Germinal center (tissue), 1 donor: ENCODE results near the gene ETFDH.
"Not testable (repeated sequence)": the region's sequence is repeated elsewhere in the genome, so short reads cannot be mapped to it uniquely, and the experiment has no call there.

ENCODE experiments used
- DNase-seq: peaks from one replicate; pipeline ENCODE4 v3.0.0; 2012; ENCODE audit warnings: mixed read lengths, low spot score

ETFDH gene

DNA sequence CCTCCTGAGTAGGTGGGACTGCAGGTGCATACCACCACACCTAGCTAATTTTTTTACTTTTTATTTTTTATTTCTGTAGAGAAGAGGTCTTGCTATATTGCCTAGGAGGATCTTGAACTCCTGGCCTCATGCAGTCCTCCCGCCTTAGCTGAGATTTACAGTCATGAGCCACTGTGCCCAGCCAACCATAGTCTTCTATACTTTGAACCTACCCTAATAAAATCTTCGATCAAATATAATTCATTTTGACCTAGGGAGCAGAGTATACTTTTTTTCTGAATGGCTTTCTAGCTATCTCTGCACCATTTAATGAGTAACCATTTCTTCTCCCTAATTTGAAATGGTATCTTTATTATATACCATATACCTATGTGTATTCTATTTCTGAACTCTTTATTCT lies 6.7 kb downstream of the ETFDH start:
- DNase-seq: no peak

DNA sequence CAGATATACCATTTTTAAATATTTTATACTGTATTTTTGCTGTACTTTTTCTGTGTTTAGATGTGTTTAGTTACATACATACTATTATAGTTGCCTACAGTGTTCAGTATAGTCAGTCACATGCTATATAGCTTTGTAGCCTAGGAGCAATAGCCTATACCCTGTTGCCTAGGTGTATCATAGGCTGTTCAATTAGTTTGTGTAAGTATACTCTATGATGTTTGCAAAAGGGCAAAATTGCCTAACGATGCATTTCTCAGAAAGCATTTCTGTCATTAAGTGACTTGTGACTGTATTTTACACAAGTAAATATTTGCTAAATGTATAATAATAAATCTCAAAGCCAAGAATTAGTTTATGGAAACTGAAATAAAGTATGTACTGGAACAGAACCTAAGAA lies 9.5 kb downstream of the ETFDH start:
- DNase-seq: no peak

DNA sequence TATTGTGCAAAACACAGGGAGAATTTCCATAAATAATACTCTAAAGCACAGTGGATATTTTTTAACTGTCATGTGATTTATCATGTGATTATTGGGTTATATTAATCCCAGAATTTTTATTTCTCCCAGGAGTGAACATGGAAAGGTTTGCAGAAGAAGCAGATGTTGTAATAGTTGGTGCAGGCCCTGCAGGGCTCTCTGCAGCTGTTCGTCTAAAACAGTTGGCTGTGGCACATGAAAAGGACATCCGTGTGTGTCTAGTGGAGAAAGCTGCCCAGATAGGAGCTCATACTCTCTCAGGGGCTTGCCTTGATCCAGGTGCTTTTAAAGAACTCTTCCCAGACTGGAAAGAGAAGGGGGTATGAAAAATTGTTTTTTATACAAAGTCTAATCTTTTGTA lies 10.0 kb downstream of the ETFDH start:
- no peak for DNase-seq

DNA sequence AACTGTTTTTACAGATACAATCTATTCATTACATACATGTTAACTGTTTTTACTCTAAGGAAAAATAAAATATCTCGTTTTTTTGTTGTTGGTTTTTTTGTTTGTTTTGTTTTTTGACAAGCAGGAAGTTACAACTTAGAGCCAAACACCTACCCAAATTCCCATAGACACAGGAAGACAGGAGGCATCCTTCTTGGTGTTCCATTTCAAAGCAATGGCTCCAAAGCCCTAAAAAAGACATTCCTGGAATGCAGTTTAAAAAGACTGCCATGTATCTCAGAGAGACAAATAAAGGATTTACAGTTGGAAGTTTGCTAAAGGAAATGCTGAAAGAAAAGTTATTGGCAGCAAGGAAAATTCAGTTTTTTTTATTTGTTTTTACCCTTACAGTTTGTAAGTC lies 16.7 kb downstream of the ETFDH start:
- DNase-seq: no peak

DNA sequence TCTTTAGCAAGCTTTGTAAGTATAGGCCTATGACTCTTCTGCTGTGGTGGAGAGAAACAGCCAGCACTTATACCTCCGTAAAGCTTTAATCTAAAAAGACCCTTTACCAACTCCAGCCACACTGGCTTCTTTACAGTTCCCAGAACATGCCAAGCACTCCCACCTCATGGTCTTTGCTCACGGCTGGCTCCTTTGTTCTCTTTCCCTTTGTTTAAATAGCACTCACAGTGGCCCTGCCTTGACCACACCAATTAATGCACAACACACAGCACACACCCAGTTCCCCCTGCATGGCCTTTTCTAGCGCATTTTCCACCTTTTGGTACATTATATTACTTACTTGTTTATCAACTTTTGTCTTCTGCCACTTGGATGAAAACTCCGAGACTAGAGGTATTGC lies 32.2 kb downstream of the ETFDH start:
- DNase-seq: no peak

DNA sequence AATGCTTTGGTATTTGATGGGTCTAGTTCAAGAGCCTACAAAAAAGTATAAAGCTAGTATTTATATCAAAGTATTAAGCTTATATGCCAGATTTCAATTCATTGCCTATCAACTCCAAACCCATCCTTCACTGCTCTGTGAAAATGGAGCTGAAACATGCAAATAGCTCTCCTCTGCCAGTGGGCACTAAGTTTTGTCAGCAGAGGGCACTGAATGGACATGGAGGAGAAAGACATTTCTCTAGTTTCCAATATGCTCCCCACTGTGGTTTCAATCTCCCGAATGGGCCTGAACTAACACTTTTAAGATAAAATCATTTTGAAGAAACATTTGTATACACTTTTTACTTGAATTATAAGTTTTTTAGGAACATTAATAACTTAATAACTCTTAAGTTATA lies 38.7 kb downstream of the ETFDH start:
- DNase-seq: no peak

DNA sequence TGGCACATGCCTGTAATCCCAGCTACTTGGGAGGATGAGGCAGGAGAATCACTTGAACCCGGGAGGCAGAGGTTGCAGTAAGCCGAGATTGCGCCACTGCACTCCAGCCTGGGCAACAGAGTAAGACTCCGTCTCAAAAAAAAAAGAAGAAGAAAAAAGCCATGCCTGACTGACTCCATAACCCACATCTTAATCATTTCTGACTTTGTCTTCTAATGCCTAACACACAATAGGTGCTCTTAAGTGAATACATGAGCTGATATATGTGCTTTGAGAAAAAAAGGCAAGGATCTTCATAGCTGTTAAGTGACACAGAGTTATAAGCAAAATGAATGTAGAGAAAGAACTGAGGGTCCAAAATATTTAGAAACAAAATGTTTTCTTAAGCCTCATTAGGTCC lies 40.5 kb downstream of the ETFDH start:
- DNase-seq: not testable (repeated sequence)

DNA sequence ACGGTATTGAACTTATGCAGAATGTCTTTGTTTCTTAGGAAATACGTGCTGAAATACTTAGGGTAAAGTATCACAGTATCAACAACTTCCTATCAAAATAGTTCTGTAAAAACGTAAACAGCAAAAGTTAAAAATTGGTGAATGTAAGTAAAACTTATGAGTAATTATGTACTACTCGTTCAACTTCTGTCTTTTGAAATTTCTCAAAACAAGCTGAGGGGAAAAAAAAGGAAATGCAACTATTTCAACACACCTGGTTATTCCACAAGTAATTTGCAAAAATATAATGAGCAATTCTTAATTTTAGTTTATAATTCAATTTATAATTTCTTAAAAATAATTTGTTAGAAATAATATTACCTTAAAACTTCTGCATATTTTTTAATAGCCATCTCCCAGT lies 42.8 kb downstream of the ETFDH start:
- no peak for DNase-seq

DNA sequence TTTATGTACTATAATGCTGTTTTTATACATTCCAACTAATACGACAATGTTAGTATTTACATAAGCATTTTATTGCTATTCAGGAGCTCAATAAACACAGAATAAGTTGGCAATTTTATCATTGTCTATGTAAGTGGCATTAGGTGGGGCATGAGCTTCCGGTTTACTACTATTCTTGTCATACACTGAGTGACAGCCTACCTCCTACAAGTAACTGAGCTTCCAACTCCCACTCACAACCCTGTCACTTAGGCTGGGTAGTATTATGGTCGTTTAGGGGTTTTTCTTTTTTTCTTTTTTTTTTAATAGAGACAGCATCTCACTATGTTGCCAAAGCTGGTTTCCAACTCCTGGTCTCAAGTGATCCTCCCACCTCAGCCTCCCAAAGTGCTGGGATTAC lies 43.7 kb downstream of the ETFDH start:
- no peak for DNase-seq

DNA sequence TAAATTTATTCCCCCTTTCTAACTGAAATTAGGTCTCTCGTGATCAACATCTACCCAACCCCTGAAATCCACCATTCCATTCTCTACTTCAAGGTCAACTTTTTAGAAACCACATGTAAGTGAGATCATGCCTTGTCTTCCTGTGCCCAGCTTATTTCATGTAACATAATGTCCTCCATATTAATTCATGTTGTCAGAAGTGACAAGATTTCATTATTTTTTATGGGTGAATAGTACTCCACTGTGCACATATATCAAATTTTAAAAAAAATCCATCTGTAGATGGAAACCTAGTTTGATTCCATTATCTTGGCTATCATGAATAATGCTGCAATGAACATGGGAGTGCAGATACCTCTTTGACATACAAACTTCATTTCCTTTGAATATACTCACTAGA lies 49.6 kb downstream of the ETFDH start:
- DNase-seq: no peak

DNA sequence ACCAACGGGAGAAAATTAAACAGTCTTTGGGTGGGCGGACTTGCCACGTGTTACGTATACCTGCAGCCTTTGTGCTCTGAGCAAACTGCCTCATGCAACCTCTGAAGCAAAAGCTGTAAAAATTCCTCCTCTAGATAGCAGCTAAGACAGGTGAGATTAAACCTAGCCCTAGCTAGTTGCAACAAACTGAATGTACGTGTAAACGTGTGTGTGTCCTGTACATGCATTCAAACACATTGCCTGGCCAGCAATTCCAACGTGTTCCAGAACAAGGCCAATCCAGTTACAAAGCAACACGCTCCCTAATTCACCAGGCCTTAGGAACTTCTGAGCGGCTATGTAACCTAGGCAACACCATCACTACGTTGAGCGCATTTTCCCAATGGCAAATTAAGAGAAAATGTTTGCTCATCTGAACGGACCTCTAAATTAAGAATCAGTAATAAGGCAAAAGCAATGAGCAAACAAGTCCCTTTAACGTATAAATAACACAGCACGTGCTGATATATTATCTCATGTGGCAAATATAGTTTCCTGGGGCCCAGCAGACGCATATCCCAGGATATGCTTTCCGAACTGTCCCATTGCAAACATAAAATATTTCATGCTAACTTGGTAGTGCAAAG lies 50.3 kb downstream of the ETFDH start:
- DNase-seq: peak; percentile 3

DNA sequence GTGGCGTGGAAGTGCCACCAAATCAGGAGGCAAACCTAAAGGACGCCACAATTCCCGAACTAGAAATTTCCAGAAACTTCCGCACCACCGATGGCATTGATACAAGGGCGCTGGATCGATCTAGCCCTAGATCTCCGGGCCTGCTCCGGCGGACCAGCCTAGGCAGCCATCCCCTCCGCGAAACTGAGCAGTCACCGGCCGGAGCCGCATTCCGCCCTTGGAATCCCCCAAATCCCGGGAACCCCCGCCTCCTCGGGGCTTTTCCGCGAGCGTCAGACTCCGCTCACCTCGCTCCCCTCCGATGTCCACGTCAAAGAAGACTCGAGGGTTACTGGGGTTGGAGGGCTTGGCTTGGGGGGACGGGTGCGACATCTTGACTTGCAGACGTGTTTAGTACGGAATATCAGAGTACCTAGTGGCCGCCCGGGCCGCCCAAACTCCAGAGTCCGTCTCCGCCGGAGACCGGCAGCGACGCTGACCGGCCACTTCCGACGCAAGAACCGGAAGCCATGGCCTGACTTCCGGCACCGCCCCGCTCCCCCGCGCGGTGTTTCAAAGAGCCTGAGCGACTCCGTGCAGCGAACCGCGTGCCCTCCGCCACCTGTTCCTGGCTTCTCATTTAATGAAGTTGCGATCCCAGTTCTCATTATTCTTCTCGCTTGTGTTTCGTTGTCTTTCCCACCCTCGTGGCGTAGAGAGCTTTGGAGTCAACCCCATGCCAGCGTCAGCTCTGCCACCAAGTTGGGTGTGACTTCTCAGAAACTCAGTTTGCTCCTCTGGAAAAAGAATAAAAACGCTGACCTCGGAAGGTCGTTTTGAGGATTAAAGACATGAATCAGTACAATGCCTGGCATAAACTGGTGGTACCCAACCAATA lies 51.1 kb downstream of the ETFDH start, which contains the start of gene PPID:
PPID (minus strand) TSS at position 480 of the 877 bp plus-strand sequence; CDS start at position 372, 108 bp downstream.
- DNase-seq: peak; percentile 84

DNA sequence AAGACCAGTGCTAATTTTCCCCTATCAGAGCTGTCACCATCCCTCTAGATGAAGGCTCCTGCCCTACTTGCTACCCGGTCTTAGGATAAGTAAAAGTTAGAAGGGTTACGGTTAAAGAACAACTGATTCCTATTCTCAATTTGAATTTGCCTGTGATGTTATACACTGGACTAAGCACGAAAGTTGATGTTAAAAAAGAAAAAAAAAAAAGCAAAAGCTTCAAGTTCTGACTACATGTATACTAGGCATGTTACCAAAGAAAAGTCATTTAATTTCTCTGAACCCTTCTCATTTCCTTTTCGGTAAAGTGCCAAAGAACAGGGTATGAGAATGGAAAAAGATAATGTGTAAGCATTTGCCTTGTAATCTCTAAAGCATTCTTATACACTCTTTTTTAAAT lies 52.5 kb downstream of the ETFDH start:
- DNase-seq: no peak

DNA sequence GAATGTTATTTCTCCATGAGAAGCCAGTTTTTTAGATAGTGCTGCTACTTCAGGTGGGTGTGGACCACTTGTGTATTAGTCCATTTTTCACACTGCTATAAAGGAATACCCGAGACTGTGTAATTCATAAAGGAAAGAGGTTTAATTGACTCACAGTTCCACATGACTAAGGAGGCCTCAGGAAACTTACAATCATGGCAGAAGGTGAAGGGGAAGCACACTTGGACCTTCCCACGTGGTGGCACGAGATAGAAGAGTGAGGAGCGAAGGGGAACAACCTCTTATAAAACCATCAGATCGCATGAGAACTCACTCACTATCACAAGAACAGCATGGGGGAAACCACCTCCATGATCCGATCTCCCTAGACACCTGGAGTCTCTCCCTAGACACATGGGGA lies 54.5 kb downstream of the ETFDH start:
- no peak for DNase-seq

DNA sequence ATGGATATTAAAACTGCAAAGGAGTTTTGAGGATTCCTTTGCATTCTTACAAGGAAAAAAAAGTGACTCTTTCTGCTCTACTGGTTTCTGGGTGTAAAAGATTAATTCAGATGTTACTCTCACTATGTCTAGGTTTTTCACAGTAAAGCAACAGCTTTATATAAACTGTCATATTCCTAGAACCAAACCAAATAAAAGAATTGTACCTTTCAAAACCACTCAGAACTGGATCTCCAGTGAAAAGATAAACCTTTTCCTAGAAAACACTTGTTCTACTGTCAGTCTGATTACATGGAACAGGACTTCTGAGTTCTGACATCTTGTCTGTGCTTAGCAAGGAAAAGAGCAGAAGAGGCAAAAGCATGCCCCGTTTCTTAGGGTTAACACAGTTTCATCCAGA lies 56.1 kb downstream of the ETFDH start:
- DNase-seq: no peak

DNA sequence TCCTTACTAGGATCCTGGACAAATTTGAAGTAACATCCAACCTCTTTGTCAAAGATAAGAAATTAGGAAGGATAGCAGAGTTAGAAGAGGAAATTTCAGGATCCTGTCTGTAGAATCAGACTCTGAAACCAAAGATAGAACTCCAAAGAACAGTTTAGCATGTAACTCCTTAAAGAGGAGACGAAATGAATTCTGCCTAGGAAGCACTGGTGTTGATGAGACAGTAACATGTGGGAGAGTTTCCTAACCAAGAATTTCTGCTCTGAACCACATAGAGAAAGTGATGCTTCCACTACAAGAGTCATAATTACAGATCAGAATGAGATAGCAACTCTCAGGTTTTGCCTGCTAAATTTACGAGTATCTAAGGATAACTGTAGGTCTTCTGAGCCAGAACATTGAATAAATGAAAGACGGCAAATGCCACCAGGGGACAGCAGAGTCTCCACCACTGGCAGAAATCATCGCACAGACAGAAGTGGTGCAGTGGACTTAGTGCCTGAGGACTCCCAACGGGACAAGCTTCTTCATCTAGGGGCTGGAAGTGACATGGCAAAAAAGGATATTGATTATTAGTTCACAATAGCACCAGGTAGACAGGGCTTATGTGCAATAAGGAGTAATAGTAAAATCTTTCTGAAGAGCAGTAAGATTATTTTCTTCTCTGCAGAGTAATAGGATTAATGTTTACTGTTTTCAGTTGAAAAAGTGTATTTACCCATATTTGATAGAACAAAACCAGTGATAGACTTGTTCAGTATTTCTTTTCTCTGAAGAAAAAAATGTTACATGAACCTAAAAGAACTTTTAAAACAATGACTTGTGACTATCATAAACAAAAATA lies 57.8 kb downstream of the ETFDH start:
- peak; percentile 28 for DNase-seq

DNA sequence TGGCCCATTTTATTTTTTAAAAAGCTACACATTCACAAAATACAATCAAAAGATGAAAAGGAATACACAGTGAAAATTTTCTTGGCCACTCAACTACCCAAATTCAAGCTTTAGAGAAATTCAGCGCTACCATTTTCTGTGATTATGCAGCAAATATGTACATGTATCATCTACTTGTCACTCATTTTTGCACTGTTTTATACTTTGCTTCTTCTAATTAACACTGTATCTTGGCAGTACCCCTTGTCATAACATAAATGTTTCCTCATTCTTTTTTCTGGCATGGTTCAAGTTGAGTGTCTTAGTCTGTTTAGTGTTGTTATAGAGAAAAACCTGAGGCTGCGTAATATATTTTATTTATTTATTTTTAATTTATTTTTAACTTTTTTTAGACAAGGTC lies 66.8 kb downstream of the ETFDH start:
- no peak for DNase-seq

DNA sequence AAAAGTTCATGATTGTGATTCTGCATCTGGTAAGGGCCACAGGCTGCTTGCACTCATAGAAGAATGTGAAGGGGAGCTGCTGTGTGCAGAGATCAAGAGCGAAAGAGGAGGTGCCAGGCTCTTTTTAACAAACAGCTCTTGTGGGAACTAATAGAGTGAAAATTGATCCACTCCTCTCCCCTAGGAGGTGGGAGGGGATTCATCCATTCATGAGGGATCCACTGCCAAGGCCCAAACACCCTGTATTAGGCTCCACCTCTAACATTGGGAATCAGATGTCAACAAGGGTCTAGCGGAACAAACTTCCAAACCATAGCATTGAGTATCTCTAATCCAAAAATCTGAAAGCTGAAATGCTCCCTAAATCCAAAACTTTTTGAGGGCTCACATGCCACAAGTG lies 67.5 kb downstream of the ETFDH start:
- no peak for DNase-seq

DNA sequence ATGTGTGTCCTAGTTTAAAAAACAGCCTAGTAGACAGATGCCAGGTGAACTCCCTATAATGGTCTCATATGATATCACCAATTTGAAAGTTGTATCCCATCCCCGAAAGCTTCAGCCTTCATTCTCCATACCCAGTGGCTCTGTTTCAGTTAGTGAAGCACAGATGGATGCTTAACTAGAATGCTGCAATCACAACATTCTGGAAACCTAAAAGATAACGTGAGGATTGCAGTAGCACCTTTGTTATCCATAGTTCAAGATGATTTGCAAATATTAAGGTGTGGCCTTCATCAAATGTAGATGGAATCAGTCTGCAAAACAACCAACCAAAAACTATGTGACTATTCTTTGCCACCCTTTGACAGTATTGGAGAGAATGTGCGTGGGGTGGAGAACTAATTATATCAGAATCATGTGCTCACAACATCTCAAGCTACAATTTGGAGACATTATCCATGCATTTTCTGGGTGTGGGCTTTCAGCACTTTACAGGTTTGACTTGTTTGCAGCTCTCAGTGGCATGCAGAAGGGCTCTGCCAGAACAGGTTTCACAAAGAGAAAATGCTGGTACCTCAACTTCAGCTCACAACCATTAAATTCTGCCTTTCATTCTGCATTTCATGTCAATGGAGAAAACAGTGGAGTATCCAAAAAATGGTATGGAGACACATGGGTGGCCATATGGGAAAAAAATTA lies 69.4 kb downstream of the ETFDH start:
- DNase-seq: no peak

DNA sequence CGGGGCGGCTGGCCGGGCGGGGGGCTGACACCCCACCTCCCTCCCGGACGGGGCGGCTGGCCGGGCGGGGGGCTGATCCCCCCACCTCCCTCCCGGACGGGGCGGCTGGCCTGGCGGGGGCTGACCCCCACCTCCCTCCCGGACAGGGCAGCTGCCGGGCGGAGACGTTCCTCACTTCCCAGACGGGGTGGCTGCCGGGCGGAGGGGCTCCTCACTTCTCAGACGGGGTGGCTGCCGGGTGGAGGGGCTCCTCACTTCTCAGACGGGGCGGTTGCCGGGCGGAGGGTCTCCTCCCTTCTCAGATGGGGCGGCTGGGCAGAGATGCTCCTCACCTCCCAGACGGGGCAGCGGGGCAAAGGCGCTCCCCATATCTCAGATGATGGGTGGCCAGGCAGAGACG lies 74.4 kb downstream of the ETFDH start:
- DNase-seq: not testable (repeated sequence)

DNA sequence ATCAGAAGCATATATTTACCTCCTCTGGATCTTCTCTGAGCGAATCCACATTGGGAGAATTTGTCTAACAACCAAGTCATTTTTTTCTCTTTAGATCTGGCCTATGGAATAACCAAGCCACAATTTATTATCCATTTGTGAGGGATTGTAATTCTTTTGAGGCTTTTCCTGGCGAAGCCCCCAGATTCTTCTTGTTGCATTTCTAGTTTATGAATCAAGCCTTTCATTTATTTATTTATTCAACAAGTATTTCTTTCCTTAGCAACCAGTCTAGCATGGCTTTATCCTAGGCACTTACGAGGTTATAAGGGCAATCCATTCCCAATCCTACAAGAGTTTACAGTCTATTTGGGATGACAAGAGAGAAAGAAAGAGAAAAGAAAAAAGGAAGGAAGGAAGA lies 78.3 kb downstream of the ETFDH start:
- DNase-seq: no peak
